Measurements from ENCODE around the gene NTRK3.

NTRK3 gene

GRCh38 chr15:88256279-88257230 lies at the start of gene NTRK3:
Gene NTRK3, minus strand, starts transcription at chr15:88256739. Its CDS starts 586 bp downstream, at chr15:88256153.
- DNase-seq: peak; percentile 27

DNA sequence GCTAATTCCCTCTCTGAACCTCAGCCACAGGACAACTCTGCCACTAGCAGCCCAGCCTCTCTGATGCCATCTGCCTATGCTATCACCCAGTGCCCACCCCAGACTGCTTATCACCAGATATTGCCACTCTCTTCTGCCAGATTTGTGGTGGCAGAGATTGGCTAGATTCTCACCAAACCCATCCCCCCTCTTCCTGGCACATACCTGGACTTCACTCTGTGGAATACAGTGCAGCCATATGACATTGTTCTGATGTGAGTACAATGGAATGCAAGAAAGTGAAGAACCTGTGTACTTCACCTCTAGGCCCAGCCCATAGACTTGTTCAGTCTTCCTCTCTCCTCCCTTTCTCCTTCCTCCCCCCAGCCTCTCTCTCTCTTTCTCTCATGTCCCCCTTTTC lies 46.9 kb upstream of the NTRK3 start:
- DNase-seq: no peak

DNA sequence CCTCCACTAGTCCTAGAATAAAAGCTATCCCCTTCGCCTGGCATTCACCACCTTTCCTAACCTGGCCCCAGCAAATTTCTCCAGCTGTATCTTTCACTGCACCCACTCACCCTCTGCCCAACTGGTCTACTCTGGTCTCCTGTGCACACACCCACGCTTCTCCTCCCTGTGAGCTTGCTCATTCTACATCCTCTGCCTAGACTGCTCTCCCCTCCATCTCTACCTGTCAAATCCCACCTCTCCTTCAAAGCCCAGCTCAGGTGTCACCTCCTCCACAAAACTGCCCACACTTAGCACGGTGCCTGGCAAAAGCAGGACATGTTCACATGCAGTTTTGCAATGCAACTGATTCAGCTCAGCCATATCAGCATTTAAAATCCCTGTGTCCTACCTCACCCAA lies 45.8 kb upstream of the NTRK3 start:
- no peak for DNase-seq

DNA sequence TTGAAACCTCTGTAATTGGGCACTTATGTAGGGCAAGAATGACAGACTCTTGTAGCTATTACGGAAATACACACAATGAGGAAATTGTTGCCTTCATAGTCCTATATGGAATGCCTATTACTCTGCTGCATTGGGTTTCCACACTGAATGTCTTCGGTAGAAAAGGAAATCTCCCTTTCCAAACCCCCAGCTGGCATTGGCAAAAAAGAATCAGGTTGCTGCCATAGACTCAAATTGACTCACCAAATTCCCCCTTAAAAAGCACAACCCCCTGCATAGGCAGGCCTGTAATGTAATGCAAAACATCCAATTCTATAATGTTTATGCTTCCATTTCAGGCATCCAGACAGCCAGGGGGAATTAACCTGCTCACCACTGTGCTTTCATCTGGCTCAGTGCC lies 44.8 kb upstream of the NTRK3 start:
- DNase-seq: no peak

GRCh38 chr15:88300861-88301260 lies 44.3 kb upstream of the NTRK3 start:
- no peak for DNase-seq

DNA sequence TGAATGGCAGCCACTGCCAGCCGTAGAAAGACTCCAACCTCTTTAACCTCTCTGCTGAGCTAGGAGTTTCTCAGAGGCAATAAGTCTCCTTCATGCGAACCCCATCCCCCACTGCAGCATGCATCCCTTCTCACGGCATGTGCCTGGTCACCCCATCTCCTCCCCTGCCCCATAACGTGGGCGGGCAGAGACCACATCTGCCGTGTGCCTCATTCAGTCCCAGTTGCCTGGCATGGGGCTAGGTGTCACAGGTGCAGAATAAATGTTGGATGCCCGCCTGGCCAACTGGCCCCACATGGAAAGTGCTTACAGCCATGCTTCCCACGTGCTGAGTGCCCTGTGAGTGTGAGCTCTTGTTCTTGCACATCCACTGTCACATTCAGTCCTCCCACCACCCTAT lies 43.5 kb upstream of the NTRK3 start:
- DNase-seq: no peak

DNA sequence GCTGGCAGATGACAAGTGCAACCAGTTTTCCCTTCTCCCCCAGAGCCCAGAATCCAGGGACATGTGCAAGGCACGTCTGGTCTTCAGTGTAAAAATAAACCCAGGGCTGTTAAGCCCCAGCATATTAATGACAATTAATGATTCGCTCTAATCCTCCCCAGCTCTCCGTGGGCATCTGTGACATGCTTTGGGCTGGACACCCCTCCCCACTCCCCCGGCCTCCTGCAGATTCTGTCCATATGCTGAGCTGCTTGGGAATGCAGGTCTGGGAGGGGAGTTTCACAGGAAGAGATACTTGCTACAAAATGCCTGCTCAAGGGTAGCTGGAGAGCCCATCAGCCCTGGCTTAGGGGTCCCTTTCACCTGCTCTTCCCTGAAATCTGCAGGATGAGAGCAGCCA lies 43.0 kb upstream of the NTRK3 start:
- no peak for DNase-seq

DNA sequence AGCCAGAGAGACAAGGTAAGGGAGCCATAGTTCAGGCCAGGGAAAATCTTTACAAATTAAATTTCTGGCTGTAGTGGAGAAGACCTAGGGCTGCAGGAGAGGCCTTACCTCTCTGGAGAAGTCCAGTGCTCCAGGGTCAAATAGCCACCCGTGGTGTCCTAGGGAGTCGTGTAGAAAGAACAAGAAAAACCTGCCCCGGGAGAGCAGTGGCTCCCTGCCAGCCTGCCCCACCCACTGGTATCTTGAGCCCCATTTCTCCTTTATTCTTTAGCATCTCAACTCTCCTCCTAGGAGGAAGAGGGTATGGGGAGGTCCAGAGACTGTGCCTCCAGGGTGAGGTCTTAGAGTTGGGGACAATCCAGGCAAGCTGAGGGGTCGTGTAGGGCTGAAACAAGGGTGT lies 32.1 kb upstream of the NTRK3 start:
- DNase-seq: no peak

DNA sequence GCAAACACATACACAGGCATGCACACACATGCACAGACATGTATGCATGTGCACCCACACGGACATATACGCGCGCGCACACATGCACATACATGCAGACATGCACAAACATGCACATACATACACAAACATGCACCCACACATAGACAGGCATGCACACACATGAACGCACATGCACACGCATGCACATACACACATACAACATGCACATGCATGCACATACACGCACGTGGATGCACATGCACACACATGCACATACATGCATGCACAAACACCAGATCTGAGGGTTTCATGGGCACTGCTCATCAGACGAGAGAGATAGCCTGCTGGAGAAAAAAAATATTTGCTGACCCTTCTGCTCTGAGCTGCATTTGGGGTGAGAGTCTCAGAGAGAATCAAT lies 31.7 kb upstream of the NTRK3 start:
- no peak for DNase-seq

- no peak for DNase-seq
These were observed 27.9 kb upstream of the NTRK3 start for GRCh38 chr15:88284318-88284998.

DNA sequence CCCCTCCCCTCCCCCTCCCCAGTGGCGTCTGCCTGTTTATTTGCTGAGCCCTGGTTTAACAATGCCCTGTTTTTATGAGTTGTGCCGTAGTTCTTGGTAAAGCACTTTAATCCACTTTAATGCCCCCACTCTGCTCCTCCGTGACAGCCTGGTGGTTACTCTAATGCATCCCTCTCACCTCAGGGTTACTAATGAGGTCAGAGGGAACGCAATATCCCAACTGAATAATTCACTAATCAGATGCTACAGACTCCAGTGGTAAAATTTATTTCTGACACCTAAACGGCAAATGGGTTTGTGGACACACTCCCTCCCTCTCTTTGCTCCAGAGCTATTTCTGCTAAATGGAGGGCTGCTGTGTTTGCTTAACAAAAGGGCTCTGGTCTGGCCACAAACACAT lies 26.1 kb upstream of the NTRK3 start:
- no peak for DNase-seq

DNA sequence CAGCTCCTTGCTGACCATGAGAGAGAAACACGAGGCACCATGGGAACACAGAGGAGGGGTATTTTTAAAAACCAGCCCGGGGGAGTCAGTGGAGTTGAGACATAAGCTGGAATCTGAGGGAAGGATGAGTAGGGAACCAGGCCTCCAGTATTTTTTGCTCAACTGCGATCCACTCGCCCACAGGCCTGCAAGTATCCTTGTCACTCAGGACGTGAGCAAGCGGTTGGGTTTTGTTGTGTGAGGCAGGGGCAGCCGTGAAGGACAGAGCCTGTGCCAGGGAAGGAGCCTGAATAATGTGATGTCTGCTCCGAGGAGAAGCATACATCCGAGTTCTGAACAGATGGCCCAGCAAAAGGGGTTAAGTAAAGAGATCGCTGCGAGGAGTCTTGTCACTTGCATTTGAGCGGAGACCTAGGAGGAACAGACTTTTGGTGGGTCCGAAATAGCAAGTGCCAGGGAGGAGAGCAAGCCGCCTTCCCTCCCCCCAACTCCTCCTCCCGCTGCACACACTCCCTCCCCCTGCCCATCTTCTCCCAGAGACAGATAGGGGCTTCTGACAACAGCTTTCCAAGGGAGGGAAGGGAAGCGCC lies 20.4 kb upstream of the NTRK3 start:
- DNase-seq: no peak

DNA sequence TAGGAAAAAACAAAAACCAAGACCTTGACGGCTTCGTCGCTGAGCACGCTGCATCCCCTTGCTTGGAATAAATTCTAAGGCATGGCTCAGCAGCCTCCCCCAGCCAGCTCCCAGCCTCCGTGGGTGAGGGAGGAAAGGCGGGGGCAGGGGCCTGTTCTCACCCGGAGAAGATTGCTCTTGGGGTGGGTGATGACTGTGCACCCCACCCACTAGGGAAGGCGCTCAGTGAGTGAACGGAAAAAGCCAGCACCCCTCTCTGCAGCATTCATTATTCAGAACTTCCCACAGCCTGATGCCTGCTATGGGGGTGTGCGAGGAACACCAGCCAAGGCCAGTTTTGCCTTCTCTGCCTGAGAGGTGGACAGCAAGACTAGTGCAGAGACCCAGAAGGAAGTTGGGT lies 19.3 kb upstream of the NTRK3 start:
- DNase-seq: no peak

- DNase-seq: peak; percentile 45
These were observed 18.3 kb upstream of the NTRK3 start for GRCh38 chr15:88274553-88275460.

DNA sequence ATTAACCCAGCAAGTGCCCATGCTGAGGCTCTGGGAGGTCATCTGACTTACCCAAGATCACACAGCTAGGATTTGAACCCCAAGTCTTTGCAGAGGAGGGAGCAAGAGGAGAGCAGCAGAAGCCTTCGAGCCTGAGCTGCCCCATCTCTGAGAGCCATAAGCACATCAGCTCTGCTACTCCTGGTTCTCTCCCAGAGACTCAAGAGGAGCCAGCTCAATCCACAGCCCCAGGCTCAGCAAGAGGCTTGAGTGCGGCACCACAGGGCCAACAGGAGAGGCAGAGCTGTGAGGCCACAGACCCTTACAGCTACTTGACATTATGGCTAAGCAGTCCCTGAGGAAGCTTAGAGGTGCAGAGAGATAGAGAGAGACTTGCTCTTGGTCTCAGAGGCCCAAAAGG lies 15.9 kb upstream of the NTRK3 start:
- no peak for DNase-seq

- no peak for DNase-seq
These were observed 13.0 kb upstream of the NTRK3 start for GRCh38 chr15:88269356-88270062.

DNA sequence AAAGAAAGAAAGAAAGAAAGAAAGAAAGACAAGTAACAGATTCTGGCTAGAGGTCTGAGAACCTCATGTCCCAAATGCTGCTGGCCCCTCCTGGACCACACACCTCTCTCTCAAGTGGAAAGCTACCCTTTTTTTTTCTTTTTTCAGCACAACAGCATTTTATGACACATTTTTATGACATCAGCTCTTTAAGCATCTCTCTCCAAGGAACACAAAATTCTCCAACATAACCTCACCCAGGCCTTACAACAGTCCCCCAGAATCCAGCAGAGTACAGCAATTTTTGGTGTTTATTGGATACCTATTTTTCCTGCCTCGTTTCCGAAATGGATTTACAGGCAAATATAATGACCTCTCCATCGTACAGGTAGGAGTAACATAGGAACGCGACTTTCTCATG lies 11.2 kb upstream of the NTRK3 start:
- DNase-seq: no peak

DNA sequence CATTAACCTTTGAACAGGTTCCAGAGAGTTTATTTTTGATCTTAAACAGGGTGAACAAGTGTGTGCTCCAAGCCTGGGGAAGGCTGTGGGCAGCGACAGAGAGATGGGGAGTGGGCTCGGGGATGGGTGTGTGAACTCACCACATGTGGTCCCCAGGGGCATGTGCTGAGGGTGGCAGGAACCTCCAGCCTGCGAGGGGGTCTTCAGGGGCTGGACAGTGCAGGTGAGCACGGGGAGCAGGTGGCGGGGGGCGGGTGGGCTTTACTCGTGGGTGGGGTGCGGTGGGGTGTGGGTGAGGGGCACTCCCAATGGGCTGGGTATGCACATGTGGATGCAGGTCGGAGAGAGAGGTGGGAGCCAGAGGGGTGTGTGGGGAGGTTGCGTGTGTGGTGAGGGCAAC lies 9.6 kb upstream of the NTRK3 start:
- DNase-seq: no peak

- no peak for DNase-seq
These were observed 8.1 kb upstream of the NTRK3 start for GRCh38 chr15:88264622-88265021.

DNA sequence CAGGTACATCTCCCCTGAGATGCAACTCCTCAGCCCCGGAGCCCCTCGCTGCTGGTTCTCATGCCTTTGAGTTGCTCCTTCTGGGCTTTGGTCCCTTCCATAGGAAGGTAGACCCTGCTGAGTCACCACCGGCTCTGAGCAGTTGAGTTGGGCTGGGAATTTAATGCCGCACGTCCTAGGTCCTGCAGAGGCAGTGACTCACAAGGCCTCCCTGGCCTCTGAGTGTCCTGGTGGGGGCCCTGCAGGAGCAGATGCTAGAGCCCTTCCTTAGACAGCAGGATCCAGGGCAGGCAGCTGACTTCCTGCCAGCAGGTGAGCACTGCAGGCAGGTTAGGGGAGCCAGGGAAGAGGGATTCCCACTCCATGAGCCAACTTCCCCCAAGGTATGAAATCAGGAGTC lies 5.5 kb upstream of the NTRK3 start:
- no peak for DNase-seq

- DNase-seq: peak; percentile 6
These were observed 1.6 kb upstream of the NTRK3 start for GRCh38 chr15:88258093-88258641.

Data from NCI-H345 (cell line).